GM12878 (cell line): ENCODE results near the gene ATXN1L. TPM values are rescaled to one million over a fixed set of nuclear protein-coding genes. Genes with fewer than 3 reads are reported as not detected.

Experiments used
- ATAC-seq: fragments of 200-7000 bp; cut with Tn5 transposase; 3 replicates; pipeline ENCODE4 v1.9.1; 2020; ENCODE audit warnings: mild to moderate bottlenecking, moderate library complexity
- BruUV-seq: library from RNA; stranded (reverse); fragments of 400-500 nt; replicated peaks from 2 replicates; lab custom pipeline; 2021; lab: Mats Ljungman, UMichigan
- CTCF ChIA-PET: fragments of 300-600 bp; sonication (Branson Sonifier 250); formaldehyde crosslinking; extraction: SDS; loops from one replicate; lab custom pipeline; 2021; ENCODE audit warnings: inconsistent platforms; lab: Yijun Ruan, JAX
- POLR2A ChIA-PET: fragments of 350-600 bp; formaldehyde crosslinking; extraction: SDS; loops from one replicate; lab custom pipeline; 2021; ENCODE audit warnings: inconsistent platforms; lab: Charles Lee
- RAD21 ChIA-PET: fragments of 300-600 bp; sonication (Branson Sonifier 250); formaldehyde crosslinking; loops from one replicate; lab custom pipeline; 2023; ENCODE audit warnings: antibody characterized with exemption; ENCODE audit not compliant: unreplicated experiment; lab: Charles Lee
- SMC1A ChIA-PET: fragments of 300-600 bp; sonication (Branson Sonifier 250); formaldehyde crosslinking; loops from one replicate; lab custom pipeline; 2023; ENCODE audit not compliant: unreplicated experiment, uncharacterized antibody; lab: Charles Lee
- DNase-seq: peaks from one replicate; pipeline ENCODE4 v3.0.0-alpha.2; 2011; ENCODE audit warnings: low read depth, low spot score
- FAIRE-seq: peaks from 3 replicates; lab custom pipeline; 2011; peaks lifted over from hg19 to GRCh38; lab: Jason Lieb, UNC
- H2AFZ ChIP-seq: 2 replicates; pipeline ENCODE4 v1.6.0; 2011; ENCODE audit warnings: low read depth, low read length, control low read depth; ENCODE audit not compliant: control insufficient read depth
- H3K27ac ChIP-seq: 2 replicates; pipeline ENCODE4 v1.5.1; 2011; ENCODE audit warnings: control low read depth; ENCODE audit not compliant: control insufficient read depth, insufficient read depth
- H3K27me3 ChIP-seq, 2 experiments: replicated peaks in 1 of 2; 2 replicates each; pipeline versions ENCODE4 v1.6.0 to v1.6.1; 2011; ENCODE audit warnings: low read length in 1 of 2; ENCODE audit not compliant: control insufficient read depth in 2 of 2, insufficient read depth in 2 of 2
- H3K36me3 ChIP-seq, 2 experiments: 2 replicates each; pipeline ENCODE4 v1.5.1; 2011; ENCODE audit warnings: low read length in 1 of 2; ENCODE audit not compliant: control insufficient read depth in 2 of 2, insufficient read depth in 2 of 2
- H3K4me1 ChIP-seq: 2 replicates; pipeline ENCODE4 v1.6.1; 2011; ENCODE audit warnings: mild to moderate bottlenecking, low read length, moderate library complexity, mixed read lengths; ENCODE audit not compliant: control insufficient read depth, insufficient read depth
- H3K4me2 ChIP-seq: 2 replicates; pipeline ENCODE4 v1.6.0; 2011; ENCODE audit warnings: control low read depth; ENCODE audit not compliant: control insufficient read depth, insufficient read depth
- H3K4me3 ChIP-seq: fragments of 200-600 bp; sonication (generic); 2 replicates; pipeline ENCODE4 v1.5.1; 2016
- H3K79me2 ChIP-seq: 2 replicates; pipeline ENCODE4 v1.6.0; 2011; ENCODE audit warnings: low read length; ENCODE audit not compliant: control insufficient read depth, insufficient read depth
- H3K9ac ChIP-seq: 2 replicates; pipeline ENCODE4 v1.8.0; 2011; ENCODE audit warnings: low read length, control low read depth, mixed read lengths; ENCODE audit not compliant: control insufficient read depth, insufficient read depth
- H3K9me3 ChIP-seq: replicated peaks from 3 replicates; pipeline ENCODE4 v1.5.1; 2011; ENCODE audit warnings: mild to moderate bottlenecking, low read length; ENCODE audit not compliant: control insufficient read depth, insufficient read depth
- H4K20me1 ChIP-seq: 2 replicates; pipeline ENCODE4 v1.6.0; 2011; ENCODE audit not compliant: control insufficient read depth, insufficient read depth
- BACH1 ChIP-seq: fragments of 450-650 bp; IDR thresholded peaks from 2 replicates; pipeline ENCODE4 v1.6.1; 2017; ENCODE audit warnings: mild to moderate bottlenecking, borderline replicate concordance
- CEBPB ChIP-seq, 2 experiments: fragments of 150-350 bp in 1 of 2; IDR thresholded peaks; 2 replicates each; pipeline ENCODE4 v1.6.1; 2012 to 2014; ENCODE audit warnings: low read depth in 2 of 2, low read length in 2 of 2, borderline replicate concordance in 1 of 2, inconsistent platforms in 1 of 2
- EED ChIP-seq: sonication (generic); IDR thresholded peaks from 2 replicates; pipeline ENCODE4 v1.6.1; 2016; ENCODE audit warnings: antibody characterized with exemption, low read depth
- ETV6 ChIP-seq, 2 experiments: fragments of 450-650 bp in 1 of 2; IDR thresholded peaks in 1 of 2; conservative IDR thresholded peaks in 1 of 2; 2 replicates each; pipeline ENCODE4 v1.6.1; 2014; ENCODE audit warnings: antibody characterized with exemption in 1 of 2, borderline replicate concordance in 1 of 2, low read depth in 1 of 2, mild to moderate bottlenecking in 1 of 2, moderate library complexity in 1 of 2
- JUND ChIP-seq: IDR thresholded peaks from 2 replicates; pipeline ENCODE4 v1.6.1; 2012; ENCODE audit warnings: low read depth, mild to moderate bottlenecking, low read length, improper control_type of control experiment, moderate library complexity
- LARP7 ChIP-seq: fragments of 450-650 bp; IDR thresholded peaks from 2 replicates; pipeline ENCODE4 v1.6.1; 2017; ENCODE audit warnings: mild to moderate bottlenecking
- NFIC ChIP-seq: IDR thresholded peaks from 2 replicates; pipeline ENCODE4 v1.6.1; 2012; ENCODE audit warnings: low read depth, mild to moderate bottlenecking, inconsistent platforms, low read length, moderate library complexity
- POLR2A ChIP-seq: IDR thresholded peaks from 2 replicates; pipeline ENCODE4 v1.6.1; 2011; ENCODE audit warnings: low read depth, mild to moderate bottlenecking, low read length
- RUNX3 ChIP-seq: IDR thresholded peaks from 2 replicates; pipeline ENCODE4 v1.6.1; 2012; ENCODE audit warnings: low read length, inconsistent platforms
- TAF1 ChIP-seq: IDR thresholded peaks from 2 replicates; pipeline ENCODE4 v1.6.1; 2011; ENCODE audit warnings: mild to moderate bottlenecking, low read depth, low read length, borderline replicate concordance
- ZNF207 ChIP-seq: fragments of 450-650 bp; IDR thresholded peaks from 2 replicates; pipeline ENCODE4 v1.6.1; 2014; ENCODE audit warnings: antibody characterized with exemption, mild to moderate bottlenecking, borderline replicate concordance
- ZNF24 ChIP-seq: fragments of 450-650 bp; IDR thresholded peaks from 2 replicates; pipeline ENCODE4 v1.6.1; 2017; ENCODE audit warnings: antibody characterized with exemption, mild to moderate bottlenecking
- WGBS: methylation state at CpG from one replicate; pipeline ENCODE4 v1.1.6; 2016; ENCODE audit warnings: low lambda C conversion rate; ENCODE audit not compliant: insufficient replicate concordance, insufficient coverage; ENCODE audit errors: missing lambda C conversion rate; 5-methylcytosine and 5-hydroxymethylcytosine counted together
- in situ Hi-C: fragments of 300-500 bp; cut with MboI; formaldehyde crosslinking; loops from 9 replicates; pipeline ENCODE4 v1.14.3; 2018; ENCODE audit warnings: mixed read lengths
- intact Hi-C: fragments of 100-400 bp; cut with micrococcal nuclease; formaldehyde crosslinking; loops from one replicate; pipeline ENCODE4 v1.14.2; 2022; ENCODE audit not compliant: unreplicated experiment
- polyA plus RNA-seq, 11 experiments: library from polyadenylated mRNA; depleted of rRNA in 4 of 11; unstranded in 6 of 11; stranded (reverse) in 5 of 11; fragments of >200 nt; fragmentation: Nextera tagmentation in 4 of 11; fragmentation: Illumina TruSeq in 1 of 11; extraction: Ambion mirVana in 4 of 11; extraction: Trizol in 1 of 11; gene quantifications; 1 replicate in 1 of 11; 2 replicates in 10 of 11; pipeline versions ENCODE4 v1.2.1 to v1.2.3, GENCODE V29; 2011 to 2016; ENCODE audit warnings: inconsistent platforms in 2 of 11, missing spikeins in 2 of 11, low read depth in 1 of 11
- total RNA-seq, 4 experiments: library from RNA; depleted of rRNA in 3 of 4; stranded (reverse); fragments of >200 nt in 3 of 4; fragmentation: Illumina TruSeq in 1 of 4; extraction: Trizol in 1 of 4; gene quantifications; 2 replicates each; pipeline versions ENCODE4 v1.2.1 to v1.2.3, GENCODE V29; 2013 to 2021

Gene ATXN1L
- total and polyA plus RNA-seq, 10 of the 15 experiments (the other 5 are each of a cell fraction or from before 2014, with no cell fraction given), result 1.8 to 14.6 (median 9.2) TPM

- POLR2A ChIA-PET, result interaction anchor here (1.0 to 1.6 kb wide), 2 partner anchors 12 to 74 kb away, joined by 4 read pairs; no protein-coding TSS in a partner anchor
- ATAC-seq, result no peak
- RAD21 ChIA-PET, result interaction anchor here (1.0 to 2.7 kb wide), 3 partner anchors 11 to 46 kb away, joined by 4 to 12 read pairs (median 4); partner anchors contain the start of gene AP1G1
- no TSS peak for BruUV-seq
- 93% methylated on average over 4 of the region's 4 CpGs for WGBS
- TF ChIP-seq JUND (no peak), CEBPB (IDR thresholded peaks at IDR 0.05; ENCODE audit: borderline replicate concordance in 1 of 2, low read depth in 2 of 2, low read length in 2 of 2) (no peak), BACH1 (no peak)
- Histone ChIP-seq H3K9ac (no peak overlapping the region), H3K79me2 (peaks cover 27% of the 10 kb centered on the region), H4K20me1 (no peaks in the 10 kb centered on the region), H3K4me2 (peak overlapping the region; percentile 87), H3K9me3 (no peaks in the 10 kb centered on the region), H3K4me1 (peaks cover 32% of the 10 kb centered on the region), H3K27ac (peak overlapping the region; percentile 86), H3K4me3 (no peak overlapping the region), H3K36me3 (peaks cover 21 to 28% of the 10 kb centered on the region in 2 experiments), H3K27me3 (no peaks in the 10 kb centered on the region), H2AFZ (no peak overlapping the region)
- in situ Hi-C loops, result no loop called here
- DNase-seq, result no peak
- CTCF ChIA-PET, result interaction anchor here (1.1 to 1.8 kb wide), 2 partner anchors 11 to 28 kb away, joined by 3 to 9 read pairs; no protein-coding TSS in a partner anchor
- FAIRE-seq, result no peak
- SMC1A ChIA-PET, result interaction anchor here (2.0 kb wide), 1 partner anchor 11 kb away, joined by 6 read pairs; no protein-coding TSS in a partner anchor
- intact Hi-C loops, result no loop called here
These were observed 8.7 kb downstream of the ATXN1L start for GRCh38 chr16:71854369-71854948.

- no peak overlapping the region for H3K4me3 ChIP-seq
- H3K9me3 ChIP-seq, result no peaks in the 10 kb centered on the region
- in situ Hi-C loops (no loop called here), intact Hi-C loops (no loop called here)
- no peaks in the 10 kb centered on the region for H4K20me1 ChIP-seq
- ChIA-PET POLR2A (interaction anchor here (1.5 kb wide), 1 partner anchor 10 kb away, joined by 4 read pairs; the partner anchor contains the start of gene ATXN1L), SMC1A (interaction anchor here (0.8 to 3.0 kb wide), 2 partner anchors 9 to 14 kb away, joined by 3 to 17 read pairs; no protein-coding TSS in a partner anchor), CTCF (interaction anchor here (1.1 kb wide), 2 partner anchors 15 to 84 kb away, joined by 3 read pairs; no protein-coding TSS in a partner anchor), RAD21 (no interaction called here)
- H3K9ac ChIP-seq, result no peak overlapping the region
- no peak overlapping the region for H3K27ac ChIP-seq
- peaks cover 32% of the 10 kb centered on the region for H3K4me1 ChIP-seq
- DNase-seq (no peak), ATAC-seq (no peak), FAIRE-seq (peak; percentile 47)
- H3K4me2 ChIP-seq, result peak overlapping the region; percentile 15; the same call in 1 of the 2 replicates
- H3K79me2 ChIP-seq, result peaks cover 27% of the 10 kb centered on the region
- H2AFZ ChIP-seq, result no peak overlapping the region
- WGBS, result 41% methylated on average over 5 of the region's 5 CpGs
- H3K27me3 ChIP-seq, result no peaks in the 10 kb centered on the region
- BruUV-seq, result no TSS peak
- peaks cover 13 to 15% of the 10 kb centered on the region in 2 experiments for H3K36me3 ChIP-seq
- TF ChIP-seq POLR2A, result 0 out of 2 replicates have a peak, but pooled peaks have one; percentile 28
- TF ChIP-seq LARP7, result no peak
- TF ChIP-seq NFIC, result peak; percentile 51; the same call in 1 of the 2 replicates
- TF ChIP-seq TAF1, result no peak
- no peak for TF ChIP-seq ZNF207
- peak; percentile 87 for TF ChIP-seq RUNX3
- TF ChIP-seq EED, result 0 out of 2 replicates have a peak, but pooled peaks have one; percentile 33
- peak in 1 of 2 experiments; percentile 26; a peak in 1 of 4 replicates for TF ChIP-seq ETV6 (conservative IDR thresholded peaks at IDR 0.05 in 1 of 2, IDR thresholded peaks at IDR 0.05 in 1 of 2; ENCODE audit: borderline replicate concordance in 1 of 2, low read depth in 1 of 2)
- TF ChIP-seq ZNF24, result no peak
These were observed 10.3 kb downstream of the ATXN1L start for GRCh38 chr16:71855937-71856662.
